ENCODE results near the gene ZNF555.

DNA sequence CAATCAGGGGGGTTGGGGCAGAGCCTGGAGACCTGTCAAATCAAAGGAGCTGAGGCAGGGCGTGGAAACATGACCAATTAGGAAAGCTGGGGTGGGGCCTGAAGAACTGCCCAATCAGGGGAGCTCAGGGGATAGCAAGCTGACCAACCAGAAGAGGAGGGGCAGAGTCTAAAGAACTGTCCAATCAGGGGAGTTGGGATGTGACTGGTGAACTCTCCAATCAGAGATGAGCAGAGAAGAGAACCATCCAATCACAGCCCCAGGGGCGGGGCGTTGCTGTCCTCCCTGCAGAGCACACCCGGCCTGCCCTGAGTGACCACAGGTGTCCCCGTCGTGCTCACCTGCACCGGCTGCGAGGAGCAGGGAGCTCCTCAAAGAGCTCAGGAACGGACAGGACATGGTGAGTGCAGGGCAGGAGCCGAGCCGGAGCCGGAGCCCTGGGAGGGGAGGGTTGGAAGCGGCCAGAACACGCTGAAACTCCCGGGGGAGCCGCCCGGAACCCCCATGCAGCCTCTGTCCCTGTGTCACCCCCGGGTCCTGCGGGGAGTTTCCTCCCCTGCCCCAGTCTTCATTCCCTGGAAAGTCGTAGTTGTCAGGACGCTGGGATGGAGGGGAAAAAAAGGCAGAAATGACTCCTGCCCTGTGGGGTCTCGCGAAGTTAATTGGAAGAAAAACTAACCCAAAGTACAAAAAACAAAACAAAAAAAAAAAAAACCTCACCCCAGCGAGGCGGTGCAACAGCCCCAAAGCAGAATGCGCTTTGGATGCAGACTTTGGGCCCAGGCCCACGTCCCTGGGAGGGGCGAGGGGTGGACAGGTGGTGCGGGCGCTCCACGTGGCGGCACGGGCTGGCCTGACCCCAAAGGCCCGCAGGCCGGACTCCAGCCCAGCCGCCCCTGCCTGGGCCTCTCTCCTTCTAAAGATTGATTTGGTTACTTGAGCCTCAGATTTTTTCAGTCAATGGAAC lies 26.0 kb downstream of the ZNF555 start, which contains the start of gene ZNF556:
- TF ChIP-seq ELF4 (IDR thresholded peaks at IDR 0.05) (no peak), ARNT (IDR thresholded peaks at IDR 0.05) (no peak), PKNOX1 (IDR thresholded peaks at IDR 0.05) (0 out of 2 replicates have a peak, but pooled peaks have one; percentile 61)

Measured in HEK293T (cell line).